CD8-positive, alpha-beta memory T cell (primary cell): ENCODE measurements around the gene TCF4. TPM values are rescaled to one million over a fixed set of nuclear protein-coding genes. Genes with fewer than 3 reads are reported as not detected.
A peak's percentile ranks its signal among the peaks of the same experiment; 100 is the strongest.

Experiments
- CTCF ChIA-PET: fragments of 350-600 bp; sonication (Branson Sonifier 250); formaldehyde crosslinking; loops from one replicate; lab custom pipeline; 2021; ENCODE audit warnings: antibody characterized with exemption; lab: Charles Lee
- POLR2A ChIA-PET: fragments of 350-600 bp; sonication (Branson Sonifier 250); formaldehyde crosslinking; loops from one replicate; lab custom pipeline; 2021; ENCODE audit warnings: antibody characterized with exemption; lab: Charles Lee
- DNase-seq, 5 donors: peaks; one replicate each; pipeline versions ENCODE4 v3.0.0 to v3.0.0-alpha.2; 2020 to 2022; ENCODE audit warnings: mixed read lengths in 1 of 5
- H3K27ac ChIP-seq: one replicate; pipeline ENCODE4 v1.7.0; 2013; ENCODE audit warnings: low read depth, mild to moderate bottlenecking, low read length, moderate library complexity
- H3K27me3 ChIP-seq: 2 replicates; pipeline ENCODE4 v1.7.0; 2013; ENCODE audit warnings: low read length, mild to moderate bottlenecking; ENCODE audit not compliant: insufficient read depth, poor library complexity, severe bottlenecking
- H3K36me3 ChIP-seq: 2 replicates; pipeline ENCODE4 v1.7.0; 2013; ENCODE audit warnings: mild to moderate bottlenecking, low read length, moderate library complexity; ENCODE audit not compliant: insufficient read depth
- H3K4me1 ChIP-seq: 2 replicates; pipeline ENCODE4 v1.7.0; 2013; ENCODE audit warnings: mild to moderate bottlenecking, low read length, moderate library complexity; ENCODE audit not compliant: insufficient read depth
- H3K4me3 ChIP-seq: 2 replicates; pipeline ENCODE4 v1.7.0; 2013; ENCODE audit warnings: mild to moderate bottlenecking, low read length
- H3K9me3 ChIP-seq: 2 replicates; pipeline ENCODE4 v1.7.0; 2013; ENCODE audit warnings: mild to moderate bottlenecking, low read length
- H3K27ac Mint-ChIP-seq, 8 donors: one replicate each; pipeline ENCODE4 v1.8.0; 2020 to 2021; ENCODE audit warnings: mixed read lengths in 8 of 8, mild to moderate bottlenecking in 6 of 8, inconsistent platforms in 3 of 8, moderate library complexity in 3 of 8
- H3K27me3 Mint-ChIP-seq, 2 donors: one replicate each; pipeline ENCODE4 v1.8.0; 2020 to 2021; ENCODE audit warnings: mixed read lengths in 2 of 2, mild to moderate bottlenecking in 1 of 2, moderate library complexity in 1 of 2
- H3K36me3 Mint-ChIP-seq, 3 donors: one replicate each; pipeline ENCODE4 v1.8.0; 2020 to 2021; ENCODE audit warnings: mixed read lengths in 3 of 3, inconsistent platforms in 1 of 3, mild to moderate bottlenecking in 1 of 3
- H3K4me1 Mint-ChIP-seq, 3 donors: one replicate each; pipeline ENCODE4 v1.8.0; 2020 to 2021; ENCODE audit warnings: mixed read lengths in 3 of 3, inconsistent platforms in 1 of 3, mild to moderate bottlenecking in 1 of 3
- H3K4me3 Mint-ChIP-seq, 7 donors: one replicate each; pipeline ENCODE4 v1.8.0; 2020 to 2021; ENCODE audit warnings: mixed read lengths in 7 of 7, mild to moderate bottlenecking in 6 of 7, moderate library complexity in 4 of 7, inconsistent platforms in 2 of 7
- H3K9me3 Mint-ChIP-seq, 5 donors: one replicate each; pipeline ENCODE4 v1.8.0; 2020 to 2022; ENCODE audit warnings: mixed read lengths in 5 of 5, mild to moderate bottlenecking in 3 of 5, moderate library complexity in 2 of 5, inconsistent platforms in 1 of 5
- polyA plus RNA-seq: library from polyadenylated mRNA; unstranded; fragments of 300-500 nt; fragmentation: Illumina TruSeq; gene quantifications from one replicate; pipeline ENCODE4 v1.2.3, GENCODE V29; 2021
- total RNA-seq, 2 experiments: library from RNA; stranded (reverse); gene quantifications; one replicate each; pipeline ENCODE4 v1.2.3, GENCODE V29; 2021

Gene TCF4
- total and polyA plus RNA-seq, 3 experiments from 2014 or later = 0.18 to 0.62 (median 0.47) TPM

DNA sequence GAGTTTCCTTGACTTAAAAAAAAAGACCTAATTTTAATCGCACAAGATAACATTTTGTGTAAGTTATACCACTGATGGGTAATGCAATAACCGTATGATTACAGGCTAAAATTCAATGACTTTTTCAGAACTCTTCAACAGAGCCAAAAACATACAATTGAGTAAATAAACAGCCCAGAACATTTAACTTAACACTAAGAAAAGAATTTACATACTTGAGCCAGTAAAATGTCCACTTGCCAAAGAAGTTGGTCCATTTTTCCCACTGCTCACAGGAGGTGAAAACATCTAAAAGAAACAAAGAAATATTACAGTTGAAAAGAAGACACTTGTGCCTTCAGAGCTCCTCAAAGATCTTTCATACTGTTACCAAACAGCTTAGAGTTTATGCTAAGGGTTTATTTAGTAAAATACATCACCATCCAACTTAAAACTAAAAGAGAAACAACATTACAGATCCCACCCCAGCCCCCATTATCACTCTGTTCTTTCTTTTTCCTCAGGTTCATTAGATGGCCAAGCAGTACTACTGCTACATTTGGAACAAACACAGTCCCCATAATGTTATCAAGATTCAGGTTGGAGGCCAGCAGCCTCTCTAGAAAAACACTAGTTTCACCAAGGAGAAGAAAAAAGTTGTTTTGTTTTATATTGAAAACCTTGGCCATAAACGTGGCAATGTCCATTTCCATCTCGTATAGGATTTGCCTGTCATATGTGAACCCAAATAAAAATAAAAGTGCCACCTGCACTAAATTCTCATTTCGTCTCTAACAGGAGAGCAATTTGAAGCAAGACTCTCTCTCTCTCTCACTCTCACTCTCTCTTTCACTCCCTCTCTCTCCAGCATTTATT, 2.7 kb downstream of the TCF4 start:
- CTCF ChIA-PET = no interaction called here
- no peak overlapping the region for H3K27ac ChIP-seq
- H3K27me3 Mint-ChIP-seq = peaks cover 32 to 49% of the 10 kb centered on the region in 2 donors
- H3K36me3 ChIP-seq = no peaks in the 10 kb centered on the region
- DNase-seq = no peak
- POLR2A ChIA-PET = no interaction called here
- H3K4me1 Mint-ChIP-seq = peaks cover 6 to 30% (median 30%) of the 10 kb centered on the region in 3 donors
- H3K9me3 ChIP-seq = no peaks in the 10 kb centered on the region
- no peak overlapping the region for H3K27ac Mint-ChIP-seq
- H3K4me3 Mint-ChIP-seq = peak overlapping the region in 3 of 7 donors; percentile 14 to 41 (median 26)
- peaks cover 8 to 22% (median 10%) of the 10 kb centered on the region in 5 donors for H3K9me3 Mint-ChIP-seq
- H3K27me3 ChIP-seq = peaks cover 9% of the 10 kb centered on the region
- peaks cover 0 to 3% (median 1%) of the 10 kb centered on the region in 3 donors for H3K36me3 Mint-ChIP-seq
- H3K4me1 ChIP-seq = no peaks in the 10 kb centered on the region
- H3K4me3 ChIP-seq = no peak overlapping the region

- DNase-seq = no peak
- Histone ChIP-seq H3K27ac (no peak overlapping the region), H3K36me3 (no peaks in the 10 kb centered on the region), H3K4me1 (no peaks in the 10 kb centered on the region), H3K27me3 (peaks cover 5% of the 10 kb centered on the region), H3K9me3 (no peaks in the 10 kb centered on the region), H3K4me3 (no peak overlapping the region)
- Mint-ChIP-seq H3K4me3 (no peak overlapping the region), H3K9me3 (peaks cover 2 to 17% (median 8%) of the 10 kb centered on the region in 5 donors), H3K27ac (no peak overlapping the region), H3K27me3 (peaks cover 27 to 42% of the 10 kb centered on the region in 2 donors), H3K4me1 (peaks cover 6 to 25% (median 25%) of the 10 kb centered on the region in 3 donors), H3K36me3 (peaks cover 0 to 3% (median 1%) of the 10 kb centered on the region in 3 donors)
- CTCF ChIA-PET = no interaction called here
- POLR2A ChIA-PET = no interaction called here
Observed at GRCh38 chr18:55584201-55584600, 3.8 kb downstream of the TCF4 start.

GRCh38 chr18:55582325-55582724, 5.7 kb downstream of the TCF4 start:
- no peaks in the 10 kb centered on the region for H3K9me3 ChIP-seq
- H3K4me1 ChIP-seq = no peaks in the 10 kb centered on the region
- Mint-ChIP-seq H3K4me1 (peaks cover 1 to 12% (median 12%) of the 10 kb centered on the region in 3 donors), H3K27me3 (peaks cover 19 to 29% of the 10 kb centered on the region in 2 donors), H3K9me3 (peaks cover 0 to 12% (median 4%) of the 10 kb centered on the region in 5 donors), H3K36me3 (peaks cover 0 to 3% (median 0%) of the 10 kb centered on the region in 3 donors), H3K27ac (no peak overlapping the region), H3K4me3 (no peak overlapping the region)
- CTCF ChIA-PET = no interaction called here
- H3K27me3 ChIP-seq = peaks cover 4% of the 10 kb centered on the region
- no peak for DNase-seq
- no peaks in the 10 kb centered on the region for H3K36me3 ChIP-seq
- POLR2A ChIA-PET = no interaction called here
- H3K27ac ChIP-seq = no peak overlapping the region
- H3K4me3 ChIP-seq = no peak overlapping the region

DNA sequence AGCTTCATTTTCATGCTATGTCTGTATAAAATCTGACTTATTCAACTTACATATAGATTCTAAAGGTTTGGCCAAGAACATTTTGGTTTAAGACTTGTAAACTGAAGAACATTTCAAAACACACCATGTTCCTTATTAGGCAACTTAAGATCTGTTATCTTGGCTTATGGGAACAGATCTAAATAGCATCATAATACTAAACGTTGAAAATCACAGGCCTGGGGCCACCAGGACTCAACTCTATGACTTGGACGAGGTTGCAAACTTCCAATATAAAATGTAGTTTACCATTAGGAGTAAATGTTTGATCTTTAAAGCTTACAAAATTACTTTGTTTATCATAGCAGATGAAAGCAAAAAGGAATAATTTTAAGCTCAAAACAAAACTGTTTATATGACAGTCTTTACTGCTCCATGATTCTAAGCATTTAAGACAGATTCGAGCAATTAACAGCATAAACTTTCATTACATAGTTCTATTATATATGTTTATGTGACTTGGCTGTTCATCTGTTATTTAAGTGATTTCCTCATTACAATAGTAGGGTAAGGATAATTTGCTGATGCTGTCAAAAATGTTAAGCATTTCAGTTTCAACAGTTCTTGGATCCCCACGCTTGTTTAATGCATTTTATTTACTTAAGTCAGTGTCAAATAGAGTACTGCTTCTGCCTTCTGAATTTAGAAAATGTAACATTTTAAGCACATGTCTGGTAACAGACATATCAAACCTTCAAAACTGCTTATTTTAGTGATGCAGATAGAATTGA, 8.3 kb downstream of the TCF4 start:
- Histone ChIP-seq H3K36me3 (no peaks in the 10 kb centered on the region), H3K4me1 (no peaks in the 10 kb centered on the region), H3K27me3 (no peaks in the 10 kb centered on the region), H3K9me3 (no peaks in the 10 kb centered on the region), H3K4me3 (no peak overlapping the region), H3K27ac (no peak overlapping the region)
- H3K4me1 Mint-ChIP-seq = no peaks in the 10 kb centered on the region
- POLR2A ChIA-PET = no interaction called here
- CTCF ChIA-PET = no interaction called here
- DNase-seq = no peak
- H3K9me3 Mint-ChIP-seq = peaks cover 0 to 4% (median 2%) of the 10 kb centered on the region in 5 donors
- H3K36me3 Mint-ChIP-seq = no peaks in the 10 kb centered on the region
- no peak overlapping the region for H3K27ac Mint-ChIP-seq
- peaks cover 1 to 4% of the 10 kb centered on the region in 2 donors for H3K27me3 Mint-ChIP-seq
- H3K4me3 Mint-ChIP-seq = no peak overlapping the region

DNA sequence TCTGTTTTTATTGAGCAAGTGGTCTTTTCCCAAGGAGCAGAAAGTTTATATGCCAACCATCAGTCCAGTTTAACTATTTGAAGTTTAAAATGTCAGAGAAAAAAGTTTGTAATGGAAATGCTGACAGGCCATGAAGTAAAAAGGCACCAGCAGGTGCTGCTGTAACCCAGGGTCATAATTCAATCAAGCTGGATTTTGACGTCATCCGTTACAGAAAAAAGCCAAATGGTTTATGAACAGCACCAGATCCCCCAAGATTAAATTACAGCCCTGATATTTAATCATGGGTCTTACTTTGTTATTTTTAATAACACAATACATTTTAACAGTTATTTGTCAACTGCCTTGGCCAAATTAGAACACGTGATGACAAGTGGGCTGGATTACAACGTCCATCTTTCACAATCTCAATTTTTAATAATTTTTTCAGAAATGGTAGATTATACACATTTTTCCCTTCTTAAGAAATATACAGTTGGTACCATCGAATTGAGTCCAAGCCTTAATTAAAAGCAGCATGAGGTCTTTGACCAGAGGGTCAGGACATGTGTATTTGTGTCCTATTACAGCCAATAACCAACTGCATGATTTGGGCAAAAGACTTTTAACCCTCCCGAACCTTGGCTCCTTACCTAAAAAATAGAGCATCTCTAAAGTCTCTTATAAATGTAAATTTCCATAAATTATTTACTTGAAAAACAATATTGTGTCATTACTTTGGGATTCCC, 10.0 kb downstream of the TCF4 start:
- peaks cover 0 to 1% of the 10 kb centered on the region in 2 donors for H3K27me3 Mint-ChIP-seq
- Histone ChIP-seq H3K27ac (no peak overlapping the region), H3K4me3 (no peak overlapping the region), H3K27me3 (no peaks in the 10 kb centered on the region), H3K36me3 (no peaks in the 10 kb centered on the region), H3K4me1 (no peaks in the 10 kb centered on the region), H3K9me3 (no peaks in the 10 kb centered on the region)
- CTCF ChIA-PET = no interaction called here
- H3K27ac Mint-ChIP-seq = no peak overlapping the region
- H3K4me1 Mint-ChIP-seq = no peaks in the 10 kb centered on the region
- POLR2A ChIA-PET = no interaction called here
- peaks cover 0 to 3% (median 2%) of the 10 kb centered on the region in 5 donors for H3K9me3 Mint-ChIP-seq
- H3K4me3 Mint-ChIP-seq = no peak overlapping the region
- H3K36me3 Mint-ChIP-seq = no peaks in the 10 kb centered on the region
- DNase-seq = no peak

GRCh38 chr18:55576001-55576400, 12.0 kb downstream of the TCF4 start:
- no peak overlapping the region for H3K27ac Mint-ChIP-seq
- H3K4me1 Mint-ChIP-seq = no peaks in the 10 kb centered on the region
- DNase-seq = no peak
- H3K4me3 Mint-ChIP-seq = no peak overlapping the region
- peaks cover 0 to 5% (median 0%) of the 10 kb centered on the region in 5 donors for H3K9me3 Mint-ChIP-seq
- ChIA-PET CTCF (no interaction called here), POLR2A (no interaction called here)
- H3K27ac ChIP-seq = no peak overlapping the region
- H3K4me3 ChIP-seq = no peak overlapping the region
- H3K9me3 ChIP-seq = no peaks in the 10 kb centered on the region
- H3K4me1 ChIP-seq = no peaks in the 10 kb centered on the region
- no peaks in the 10 kb centered on the region for H3K36me3 Mint-ChIP-seq
- no peaks in the 10 kb centered on the region for H3K27me3 ChIP-seq
- H3K36me3 ChIP-seq = no peaks in the 10 kb centered on the region
- peaks cover 0 to 1% of the 10 kb centered on the region in 2 donors for H3K27me3 Mint-ChIP-seq

DNA sequence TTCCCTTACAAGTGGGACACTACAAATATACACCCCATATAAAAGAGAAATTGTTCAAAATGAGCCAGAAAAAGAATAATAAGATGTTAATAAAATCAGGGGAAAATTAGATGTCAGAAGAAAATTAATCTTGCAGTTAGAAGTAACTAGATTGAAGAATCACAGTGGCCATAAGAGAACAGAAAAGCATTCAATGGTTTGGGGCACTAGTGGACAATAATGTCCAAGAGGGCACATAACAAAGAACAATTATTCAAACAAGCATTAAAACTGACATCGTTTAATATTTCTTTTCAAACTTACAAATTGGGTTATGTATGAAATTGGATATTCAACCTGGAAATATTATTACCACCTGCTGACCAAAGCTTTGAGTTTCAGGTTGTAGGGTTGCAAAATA, 12.9 kb downstream of the TCF4 start:
- Histone ChIP-seq H3K36me3 (no peaks in the 10 kb centered on the region), H3K27me3 (no peaks in the 10 kb centered on the region), H3K9me3 (no peaks in the 10 kb centered on the region), H3K27ac (no peak overlapping the region), H3K4me1 (no peaks in the 10 kb centered on the region), H3K4me3 (no peak overlapping the region)
- H3K27me3 Mint-ChIP-seq = peaks cover 0 to 1% of the 10 kb centered on the region in 2 donors
- H3K9me3 Mint-ChIP-seq = peaks cover 0 to 5% (median 3%) of the 10 kb centered on the region in 5 donors
- ChIA-PET POLR2A (no interaction called here), CTCF (no interaction called here)
- H3K4me1 Mint-ChIP-seq = no peaks in the 10 kb centered on the region
- no peak for DNase-seq
- H3K27ac Mint-ChIP-seq = no peak overlapping the region
- H3K4me3 Mint-ChIP-seq = no peak overlapping the region
- H3K36me3 Mint-ChIP-seq = no peaks in the 10 kb centered on the region
